ENCODE measurements around the gene MAN2A1.

DNA sequence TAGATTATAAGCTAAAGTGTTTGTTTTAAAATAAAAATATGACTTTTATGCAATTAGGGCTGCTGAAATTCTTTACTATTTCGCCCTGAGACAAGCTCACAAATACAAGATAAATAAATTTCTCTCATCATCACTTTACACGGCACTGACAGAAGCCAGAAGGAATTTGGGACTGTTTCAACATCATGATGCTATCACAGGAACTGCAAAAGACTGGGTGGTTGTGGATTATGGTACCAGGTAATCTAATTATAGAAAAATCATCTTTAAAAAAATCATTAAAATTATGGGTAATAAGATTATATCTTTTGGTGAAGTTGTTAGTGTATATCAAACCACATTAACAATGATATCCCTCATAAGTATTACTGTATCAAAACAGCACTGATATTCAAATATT is 95.0 kb downstream of the MAN2A1 start:
- TF ChIP-seq CSRNP3 (CRISPR knock-in tag; IDR thresholded peaks at IDR 0.05), result 0 out of 2 replicates have a peak, but pooled peaks have one; percentile 35
- TF ChIP-seq BACH2 (CRISPR knock-in tag; IDR thresholded peaks at IDR 0.05; ENCODE audit: borderline replicate concordance), result no peak
- no peak for TF ChIP-seq ZNF70 (CRISPR knock-in tag; IDR thresholded peaks at IDR 0.05)
- 0 out of 2 replicates have a peak, but pooled peaks have one; percentile 19 for TF ChIP-seq ZFP3 (CRISPR knock-in tag; IDR thresholded peaks at IDR 0.05)
- TF ChIP-seq, protein P1, sequence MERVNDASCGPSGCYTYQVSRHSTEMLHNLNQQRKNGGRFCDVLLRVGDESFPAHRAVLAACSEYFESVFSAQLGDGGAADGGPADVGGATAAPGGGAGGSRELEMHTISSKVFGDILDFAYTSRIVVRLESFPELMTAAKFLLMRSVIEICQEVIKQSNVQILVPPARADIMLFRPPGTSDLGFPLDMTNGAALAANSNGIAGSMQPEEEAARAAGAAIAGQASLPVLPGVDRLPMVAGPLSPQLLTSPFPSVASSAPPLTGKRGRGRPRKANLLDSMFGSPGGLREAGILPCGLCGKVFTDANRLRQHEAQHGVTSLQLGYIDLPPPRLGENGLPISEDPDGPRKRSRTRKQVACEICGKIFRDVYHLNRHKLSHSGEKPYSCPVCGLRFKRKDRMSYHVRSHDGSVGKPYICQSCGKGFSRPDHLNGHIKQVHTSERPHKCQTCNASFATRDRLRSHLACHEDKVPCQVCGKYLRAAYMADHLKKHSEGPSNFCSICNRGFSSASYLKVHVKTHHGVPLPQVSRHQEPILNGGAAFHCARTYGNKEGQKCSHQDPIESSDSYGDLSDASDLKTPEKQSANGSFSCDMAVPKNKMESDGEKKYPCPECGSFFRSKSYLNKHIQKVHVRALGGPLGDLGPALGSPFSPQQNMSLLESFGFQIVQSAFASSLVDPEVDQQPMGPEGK (CRISPR knock-in tag; IDR thresholded peaks at IDR 0.05; ENCODE audit: borderline replicate concordance), result no peak
- TF ChIP-seq TCF4 (CRISPR knock-in tag; IDR thresholded peaks at IDR 0.05; ENCODE audit: borderline replicate concordance), result no peak; the same call in 1 of the 2 replicates
- no peak for TF ChIP-seq ARNTL (CRISPR knock-in tag; IDR thresholded peaks at IDR 0.05; ENCODE audit: borderline replicate concordance, low read depth)
- no peak for TF ChIP-seq OSR1 (CRISPR knock-in tag; IDR thresholded peaks at IDR 0.05)
- no peak for TF ChIP-seq ESRRG (CRISPR knock-in tag; IDR thresholded peaks at IDR 0.05)
- TF ChIP-seq CREB5 (CRISPR knock-in tag; IDR thresholded peaks at IDR 0.05; ENCODE audit: low read depth), result peak; percentile 61; the same call in 1 of the 2 replicates
